Fibroblast of mammary gland (primary cell): ENCODE measurements around the gene FNBP1.

Source experiments
- DNase-seq: peaks from one replicate; pipeline ENCODE4 v3.0.0-alpha.2; 2010; ENCODE audit warnings: low read depth
- H3K4me3 ChIP-seq: 2 replicates; pipeline ENCODE4 v1.5.1; 2011; ENCODE audit warnings: low read depth, mild to moderate bottlenecking, low read length, moderate library complexity; ENCODE audit not compliant: control insufficient read depth
- TF ChIP-seq, protein P1 (sequence below): conservative IDR thresholded peaks from 2 replicates; pipeline ENCODE4 v1.5.1; 2011; ENCODE audit warnings: low read depth, low read length, inconsistent platforms; ENCODE audit not compliant: control insufficient read depth, insufficient read depth

FNBP1 gene

DNA sequence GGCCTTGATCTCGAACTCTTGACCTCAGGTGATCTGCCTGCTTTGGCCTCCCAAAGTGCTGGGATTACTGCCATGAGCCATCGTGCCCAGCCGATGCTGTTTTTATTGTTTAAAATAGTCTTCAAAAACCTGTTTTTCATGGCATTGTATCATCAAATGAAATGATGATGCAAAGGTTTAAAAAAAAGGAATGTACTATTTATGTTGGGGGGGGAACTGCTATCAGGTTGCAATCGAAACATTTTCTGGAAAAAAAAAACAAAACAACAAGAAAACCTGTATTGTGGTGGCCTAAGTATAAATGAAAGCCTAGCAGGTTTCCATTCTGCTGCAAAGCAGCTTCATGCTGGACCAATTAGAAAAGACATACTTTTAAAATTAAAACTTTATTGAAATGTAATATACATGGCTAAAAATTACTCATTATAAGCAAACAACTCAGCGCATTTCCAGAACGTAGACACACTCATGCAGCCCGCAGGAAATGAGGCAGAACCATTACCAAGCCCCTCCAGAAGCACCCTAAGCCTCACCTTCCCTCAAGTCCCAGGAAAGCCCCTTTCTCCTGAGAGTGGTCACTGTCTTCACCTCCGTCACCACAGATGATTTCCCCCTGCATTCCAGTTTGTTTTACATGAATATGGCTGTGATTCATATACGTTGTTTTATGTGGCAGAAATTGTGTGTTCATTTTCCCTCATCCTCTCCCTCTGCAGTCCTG is 29.7 kb upstream of the FNBP1 start:
- H3K4me3 ChIP-seq, result no peak overlapping the region
- TF ChIP-seq, protein P1, sequence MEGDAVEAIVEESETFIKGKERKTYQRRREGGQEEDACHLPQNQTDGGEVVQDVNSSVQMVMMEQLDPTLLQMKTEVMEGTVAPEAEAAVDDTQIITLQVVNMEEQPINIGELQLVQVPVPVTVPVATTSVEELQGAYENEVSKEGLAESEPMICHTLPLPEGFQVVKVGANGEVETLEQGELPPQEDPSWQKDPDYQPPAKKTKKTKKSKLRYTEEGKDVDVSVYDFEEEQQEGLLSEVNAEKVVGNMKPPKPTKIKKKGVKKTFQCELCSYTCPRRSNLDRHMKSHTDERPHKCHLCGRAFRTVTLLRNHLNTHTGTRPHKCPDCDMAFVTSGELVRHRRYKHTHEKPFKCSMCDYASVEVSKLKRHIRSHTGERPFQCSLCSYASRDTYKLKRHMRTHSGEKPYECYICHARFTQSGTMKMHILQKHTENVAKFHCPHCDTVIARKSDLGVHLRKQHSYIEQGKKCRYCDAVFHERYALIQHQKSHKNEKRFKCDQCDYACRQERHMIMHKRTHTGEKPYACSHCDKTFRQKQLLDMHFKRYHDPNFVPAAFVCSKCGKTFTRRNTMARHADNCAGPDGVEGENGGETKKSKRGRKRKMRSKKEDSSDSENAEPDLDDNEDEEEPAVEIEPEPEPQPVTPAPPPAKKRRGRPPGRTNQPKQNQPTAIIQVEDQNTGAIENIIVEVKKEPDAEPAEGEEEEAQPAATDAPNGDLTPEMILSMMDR, result no peak
- DNase-seq, result no peak

DNA sequence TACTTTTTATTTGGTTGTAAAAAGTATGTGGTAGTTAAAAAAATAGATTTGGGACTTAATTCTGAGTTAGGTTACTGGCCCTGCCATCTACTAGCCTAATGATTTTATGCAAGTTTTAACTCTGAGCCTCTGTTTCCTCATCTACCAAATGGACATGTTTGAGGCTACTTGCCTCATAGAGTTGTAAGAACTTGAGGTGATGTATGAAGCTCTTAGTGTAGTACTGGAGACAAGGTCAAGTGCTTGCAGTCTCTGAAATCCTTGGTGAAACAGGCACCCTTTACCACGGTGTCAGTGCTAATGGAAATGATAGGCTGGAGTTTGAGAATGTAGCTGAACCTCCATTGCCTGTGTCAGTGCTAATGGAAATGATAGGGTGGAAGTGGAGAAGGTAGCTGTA is 26.1 kb upstream of the FNBP1 start:
- TF ChIP-seq, protein P1, result no peak
- no peak for DNase-seq
- no peak overlapping the region for H3K4me3 ChIP-seq

DNA sequence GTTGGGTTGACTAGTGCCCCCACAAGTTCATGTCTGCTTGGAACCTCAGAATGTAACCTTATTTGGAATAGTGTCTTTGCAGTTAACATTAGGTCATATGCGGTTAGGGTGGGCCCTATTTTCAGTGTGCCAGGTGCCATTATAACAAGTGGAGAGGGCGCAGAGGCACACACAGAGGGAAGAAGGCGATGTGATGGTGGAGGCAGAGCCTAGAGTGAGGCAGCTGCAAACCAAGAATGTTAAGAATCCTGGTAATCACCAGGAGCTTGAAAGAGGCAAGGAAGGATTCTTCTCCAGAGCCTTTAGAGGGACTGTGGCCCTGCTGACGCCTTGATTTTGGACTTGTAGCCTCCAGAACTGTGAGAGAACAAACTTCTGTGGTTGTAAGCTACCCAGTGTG is 21.6 kb upstream of the FNBP1 start:
- no peak overlapping the region for H3K4me3 ChIP-seq
- TF ChIP-seq, protein P1, result no peak
- no peak for DNase-seq

DNA sequence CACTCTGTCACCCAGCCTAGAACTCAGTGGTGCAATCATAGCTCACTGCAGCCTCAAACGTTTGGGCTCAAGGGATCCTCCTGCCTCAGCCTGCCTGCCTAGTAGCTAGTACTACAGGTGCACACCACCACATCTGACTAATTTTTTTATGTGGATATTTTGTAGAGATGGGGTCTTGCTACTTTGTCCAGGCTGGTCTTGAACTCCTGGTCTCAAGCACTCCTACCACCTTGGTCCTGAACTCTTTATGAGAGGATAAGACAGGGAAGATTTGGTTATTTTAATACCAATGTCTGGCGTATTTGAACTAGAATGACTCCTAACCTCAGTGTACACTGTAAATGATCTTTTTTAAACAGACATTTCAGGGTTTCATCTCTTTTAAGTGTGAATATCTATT is 19.8 kb upstream of the FNBP1 start:
- TF ChIP-seq, protein P1, result no peak
- no peak for DNase-seq
- H3K4me3 ChIP-seq, result no peak overlapping the region

DNA sequence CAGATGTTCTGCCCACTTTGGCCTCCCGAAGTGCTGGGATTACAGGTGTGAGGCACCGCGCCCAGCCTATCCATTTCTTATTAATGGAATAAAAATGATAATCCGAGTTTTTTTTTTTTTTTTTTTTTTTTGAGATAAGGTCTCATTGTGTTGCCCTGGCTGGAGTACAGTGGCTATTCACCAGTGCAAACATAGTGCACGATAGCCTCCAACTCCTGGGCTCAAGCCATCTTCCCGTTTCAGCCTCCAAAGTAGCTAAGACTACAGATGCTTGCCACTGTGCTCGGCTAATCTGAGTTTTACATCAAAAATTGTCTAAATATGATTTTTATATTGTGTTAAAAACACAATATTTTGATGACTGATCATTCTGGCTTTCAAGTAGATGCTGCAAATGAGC is 17.3 kb upstream of the FNBP1 start:
- TF ChIP-seq, protein P1, result no peak
- no peak overlapping the region for H3K4me3 ChIP-seq
- DNase-seq, result no peak

DNA sequence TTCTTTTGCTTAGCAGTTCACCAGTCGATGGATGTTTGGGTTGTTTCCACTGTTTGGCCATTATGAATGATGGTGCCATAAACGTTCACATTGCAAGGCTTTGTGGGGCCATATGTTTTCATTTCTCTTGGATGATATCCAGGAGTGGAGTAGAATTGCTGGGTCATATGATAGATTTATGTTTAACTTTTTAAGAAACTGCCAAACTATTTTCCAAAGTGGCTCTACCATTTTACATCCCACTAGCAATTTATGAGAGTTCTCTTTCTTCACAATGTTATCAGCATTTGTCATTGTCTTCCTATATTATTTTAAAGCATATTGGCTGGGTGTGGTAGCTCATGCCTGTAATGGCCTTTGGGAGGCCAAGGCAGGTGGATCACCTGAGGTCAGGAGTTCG is 15.9 kb upstream of the FNBP1 start:
- H3K4me3 ChIP-seq, result no peak overlapping the region
- TF ChIP-seq, protein P1, result no peak
- DNase-seq, result no peak

DNA sequence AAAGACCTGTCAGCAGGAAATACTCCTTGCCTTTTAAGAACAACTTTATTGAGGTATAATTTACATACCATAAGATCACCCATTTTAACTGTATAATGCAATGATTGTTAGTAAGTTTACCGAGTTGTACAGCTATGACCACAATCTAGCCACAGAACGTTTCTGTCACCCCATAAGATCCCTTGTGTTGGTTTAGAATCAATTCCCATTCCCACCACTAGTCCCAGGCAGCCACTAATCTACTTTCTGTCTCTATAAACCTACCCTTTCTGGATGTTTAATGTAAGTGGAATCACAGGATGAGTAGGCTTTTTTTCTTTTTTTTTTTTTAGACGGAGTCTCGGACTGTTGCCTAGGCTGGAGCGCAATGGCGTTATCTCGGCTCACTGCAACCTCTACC is 15.2 kb upstream of the FNBP1 start:
- TF ChIP-seq, protein P1, result peak; percentile 31

More for the DNA sequence above, 15.2 kb upstream of the FNBP1 start:
- no peak overlapping the region for H3K4me3 ChIP-seq
- no peak for DNase-seq
